ENCODE data around the gene ANKRD26.

ANKRD26 gene

GRCh38 chr10:26997610-26998009, 102.7 kb downstream of the ANKRD26 start:
- DNase-seq, result no peak

DNA sequence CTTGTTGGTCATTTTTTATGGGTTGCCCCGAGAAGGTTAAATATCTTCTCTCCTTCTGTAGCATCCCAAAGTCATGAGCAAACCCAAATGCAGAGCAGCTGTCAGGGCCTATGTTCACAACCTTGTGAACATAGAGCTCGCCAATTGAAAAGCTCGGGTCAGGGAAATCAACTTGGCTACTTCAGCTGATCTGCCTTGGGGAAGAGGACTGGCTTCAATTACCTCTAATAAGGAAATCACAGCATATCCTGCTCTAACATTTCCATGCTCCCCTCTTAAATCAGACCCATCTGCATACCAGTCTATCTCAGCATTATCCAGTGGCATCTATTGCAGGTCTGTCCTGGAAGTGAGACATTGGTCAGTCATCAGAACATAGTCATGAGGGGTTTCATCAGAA, 105.6 kb downstream of the ANKRD26 start:
- DNase-seq, result no peak

GRCh38 chr10:26987851-26988250, 112.4 kb downstream of the ANKRD26 start:
- DNase-seq, result no peak

DNA sequence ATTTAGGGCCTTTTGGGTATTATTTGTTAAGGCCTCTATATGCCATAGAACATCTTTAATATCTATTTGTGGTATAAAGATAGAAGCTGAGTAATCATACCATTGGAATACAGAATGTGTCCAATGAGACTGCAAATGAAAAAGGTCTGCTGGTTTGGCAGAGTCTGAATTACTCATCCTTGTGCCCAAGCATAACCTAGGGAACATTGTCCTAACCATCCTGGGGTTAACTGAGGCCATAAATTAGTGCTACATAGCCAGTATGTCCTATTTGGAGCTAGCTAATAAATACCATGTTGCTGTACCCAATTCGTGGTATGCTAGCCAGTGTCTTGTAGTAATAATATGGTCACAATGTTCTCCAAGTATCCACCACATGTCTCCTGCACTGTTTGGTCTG, 117.1 kb downstream of the ANKRD26 start:
- DNase-seq, result no peak

DNA sequence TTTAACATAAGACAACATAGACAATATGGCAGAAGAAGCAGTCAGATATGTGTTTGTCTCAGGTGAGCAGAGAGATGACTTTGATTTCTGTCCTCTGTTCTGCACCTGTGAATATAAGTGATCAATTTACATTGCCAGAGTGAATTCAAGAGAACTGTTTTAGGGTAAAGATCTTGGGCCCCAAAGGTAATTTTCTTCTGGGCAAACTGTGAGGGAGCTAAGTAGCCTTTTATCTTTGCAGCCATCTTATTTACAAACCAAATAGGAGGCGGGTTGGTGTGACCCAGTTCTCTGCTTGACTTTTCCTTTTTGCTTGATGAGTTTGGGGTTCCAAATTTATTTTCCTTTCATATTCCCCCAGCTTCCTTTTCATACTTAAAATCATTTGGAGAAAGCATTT, 118.2 kb downstream of the ANKRD26 start:
- no peak for DNase-seq

DNA sequence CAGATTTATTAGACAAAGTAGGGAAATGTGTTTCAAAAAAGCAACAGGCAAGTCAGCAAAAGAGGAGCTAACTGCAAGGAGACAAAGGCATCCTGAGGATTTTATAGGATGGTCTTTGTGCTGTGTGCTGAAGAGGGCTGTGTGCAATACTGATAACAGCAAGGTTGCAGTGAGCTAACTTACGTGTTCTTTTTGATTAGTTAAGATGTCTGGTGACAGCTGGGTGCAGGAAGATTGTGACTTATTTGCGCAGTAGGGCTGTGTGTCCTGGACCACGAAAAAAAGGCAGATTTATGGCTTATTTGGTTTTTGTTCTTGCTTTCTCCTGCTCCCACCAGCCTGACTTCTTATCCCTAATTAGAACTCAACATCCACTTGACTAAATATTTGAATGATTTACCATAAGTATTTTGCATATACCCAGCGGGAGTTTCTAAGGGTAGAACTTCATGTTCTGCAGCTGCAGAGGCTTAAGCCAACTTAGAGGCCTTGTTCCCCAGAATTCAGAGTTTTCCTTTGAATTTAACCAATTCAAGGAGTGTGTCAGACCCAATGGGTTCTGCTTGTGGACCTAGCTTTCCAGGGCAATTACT, 119.0 kb downstream of the ANKRD26 start:
- DNase-seq, result no peak

GRCh38 chr10:26978519-26978918, 121.8 kb downstream of the ANKRD26 start:
- no peak for DNase-seq

GRCh38 chr10:26977635-26978034, 122.7 kb downstream of the ANKRD26 start:
- DNase-seq, result no peak

DNA sequence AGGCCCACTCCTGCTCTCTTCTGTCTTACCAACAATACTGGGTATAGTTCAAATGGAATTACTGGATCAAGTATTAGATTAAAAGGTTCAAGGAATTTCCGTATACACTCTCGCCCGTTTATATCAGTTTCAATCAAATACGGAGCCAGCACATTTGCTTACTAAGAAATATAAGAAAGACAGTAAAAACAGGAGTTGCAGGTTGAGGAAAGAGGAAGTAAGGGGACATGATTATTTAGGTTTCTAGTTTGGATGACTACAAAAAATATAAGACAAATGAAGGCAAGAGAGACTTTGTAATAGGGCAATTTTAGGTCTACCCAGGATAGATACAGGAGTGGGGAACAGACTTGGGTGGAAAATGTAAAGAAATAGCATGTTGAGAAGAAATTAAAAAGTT, 129.6 kb downstream of the ANKRD26 start:
- DNase-seq, result no peak

DNA sequence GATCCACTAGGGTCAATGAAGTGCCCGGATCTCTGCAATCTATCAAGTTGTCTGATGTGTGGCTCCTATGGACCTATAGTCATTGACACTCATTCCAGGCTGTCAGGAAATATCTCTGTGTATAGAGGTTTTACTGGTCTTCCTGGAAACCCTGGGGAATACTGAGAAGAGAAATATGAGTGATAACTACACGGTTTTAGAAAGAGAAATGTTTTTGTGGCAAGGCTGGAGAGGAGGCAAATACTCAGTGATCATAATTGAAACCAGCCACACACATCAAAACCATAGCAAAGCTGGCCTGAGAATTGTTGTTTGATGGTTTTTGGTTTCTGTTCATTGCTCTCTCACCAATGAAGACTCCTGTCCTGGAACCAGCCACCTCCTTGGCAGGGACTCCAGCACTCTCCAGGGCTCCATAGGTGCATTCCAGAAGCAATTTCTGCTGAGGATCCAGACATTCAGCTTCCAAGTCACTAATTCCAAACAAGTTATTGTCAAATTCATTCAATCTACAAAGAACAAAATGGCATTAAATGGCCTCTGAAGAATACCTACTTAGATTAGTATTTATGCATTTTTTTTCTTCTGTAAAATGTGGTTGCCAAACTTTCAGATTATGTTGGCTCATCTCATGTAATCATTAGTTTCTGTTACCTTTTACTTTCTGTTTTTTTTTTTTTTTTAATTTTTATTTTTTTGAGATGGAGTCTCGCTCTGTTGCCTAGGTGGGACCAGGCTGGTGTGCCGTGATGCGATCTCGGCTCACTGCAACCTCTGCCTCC, 131.0 kb downstream of the ANKRD26 start:
- no peak for DNase-seq

GRCh38 chr10:26962835-26963234, 137.5 kb downstream of the ANKRD26 start:
- DNase-seq, result no peak

GRCh38 chr10:26960308-26960707, 140.0 kb downstream of the ANKRD26 start:
- no peak for DNase-seq

- no peak for DNase-seq
Measured at GRCh38 chr10:26959841-26960240, 140.5 kb downstream of the ANKRD26 start.
